Measurements from ENCODE around the gene ADAMTSL2. TPM values are rescaled to one million over a fixed set of nuclear protein-coding genes. Genes with fewer than 3 reads are reported as not detected.

Gene ADAMTSL2
- total and polyA plus RNA-seq, 2 of the 13 experiments (the other 11 are each of a cell fraction or from before 2014, with no cell fraction given), result 1.9 to 3.8 TPM

- ChIA-PET CTCF (ENCODE audit: low intra/inter-chr PET ratio, low total read pairs) (no interaction called here), POLR2A (no interaction called here)
- peaks cover 32 to 90% of the 10 kb centered on the region in 2 experiments; a peak in 4 of 5 replicates for H3K27me3 ChIP-seq (ENCODE audit: control insufficient read depth in 1 of 2, insufficient read depth in 2 of 2, low read length in 2 of 2)
- peaks cover 34% of the 10 kb centered on the region for H3K4me1 ChIP-seq (ENCODE audit: insufficient read depth, low read length)
- in situ Hi-C loops (cut with HindIII; ENCODE audit: extremely low pct_ligation_motif_present, low pct_unique_long_range_greater_than_20kb) (loop anchor here (25.0 kb wide), 1 partner anchor 210 kb away; the partner anchor contains the start of gene SARDH), intact Hi-C loops (cut with micrococcal nuclease; ENCODE audit: unreplicated experiment) (no loop called here)
- H3K79me2 ChIP-seq (ENCODE audit: insufficient read depth, low read length), result no peaks in the 10 kb centered on the region
- TF ChIP-seq TERF1 (CRISPR knock-in tag; IDR thresholded peaks at IDR 0.05) (no peak), ZSCAN31 (CRISPR knock-in tag; IDR thresholded peaks at IDR 0.05; ENCODE audit: low read depth) (no peak), REPIN1 (CRISPR knock-in tag; IDR thresholded peaks at IDR 0.05; ENCODE audit: borderline replicate concordance, low read depth) (no peak), ZNF780A (CRISPR knock-in tag; IDR thresholded peaks at IDR 0.05) (no peak), ZNF367 (CRISPR knock-in tag; IDR thresholded peaks at IDR 0.05; ENCODE audit: borderline replicate concordance) (no peak), KDM2A (CRISPR knock-in tag; IDR thresholded peaks at IDR 0.05; ENCODE audit: borderline replicate concordance, low read depth) (no peak), CEBPG (CRISPR knock-in tag; IDR thresholded peaks at IDR 0.05) (no peak), TAF15 (IDR thresholded peaks at IDR 0.05; ENCODE audit: low read depth, low read length, poor library complexity, severe bottlenecking) (no peak), REST (IDR thresholded peaks at IDR 0.05; ENCODE audit: borderline replicate concordance in 1 of 2, low read depth in 1 of 2, low read length in 2 of 2) (no peak), DRAP1 (CRISPR knock-in tag; IDR thresholded peaks at IDR 0.05) (no peak), ATF7-NPFF (CRISPR knock-in tag; IDR thresholded peaks at IDR 0.05; ENCODE audit: low read depth) (no peak), ZNF800 (CRISPR knock-in tag; IDR thresholded peaks at IDR 0.05) (no peak), ZNF484 (CRISPR knock-in tag; IDR thresholded peaks at IDR 0.05; ENCODE audit: borderline replicate concordance, low read depth) (no peak), TFDP1 (CRISPR knock-in tag; IDR thresholded peaks at IDR 0.05; ENCODE audit: borderline replicate concordance) (no peak), THAP7 (CRISPR knock-in tag; IDR thresholded peaks at IDR 0.05) (no peak)
- no TSS peak for BruUV-seq (replicated peaks)
- H3K9ac ChIP-seq (ENCODE audit: insufficient read depth, low read depth, low read length), result no peak overlapping the region
- H3K36me3 ChIP-seq (replicated peaks in 1 of 2; ENCODE audit: control insufficient read depth in 1 of 2, insufficient read depth in 2 of 2, low read length in 2 of 2), result no peaks in the 10 kb centered on the region
- no peak for ATAC-seq
- no peaks in the 10 kb centered on the region for H4K20me1 ChIP-seq (ENCODE audit: insufficient read depth, low read length)
- no peak for DNase-seq (ENCODE audit: low spot score)
- H3K9me3 ChIP-seq (ENCODE audit: low read length), result no peaks in the 10 kb centered on the region
- FAIRE-seq, result no peak
- 59% methylated on average over 18 of the region's 18 CpGs for WGBS (ENCODE audit: low lambda C conversion rate)
- no peak overlapping the region for H2AFZ ChIP-seq (ENCODE audit: low read length)
- H3K4me2 ChIP-seq (ENCODE audit: low read depth, low read length), result no peak overlapping the region
- no peak overlapping the region for H3K27ac ChIP-seq (ENCODE audit: extremely low read length, insufficient read depth, low read length)
- H3K4me3 ChIP-seq (replicated peaks in 1 of 3; ENCODE audit: insufficient read depth in 1 of 3, low read depth in 2 of 3, low read length in 3 of 3), result no peak overlapping the region
Observed at GRCh38 chr9:133527444-133527920, 7.0 kb upstream of the ADAMTSL2 start.
